Hindlimb muscle (tissue), 1 donor: ENCODE data around the gene PLCB4. TPM values are rescaled to one million over a fixed set of nuclear protein-coding genes. Genes with fewer than 3 reads are reported as not detected.

Experiments
- DNase-seq: peaks from one replicate; pipeline ENCODE4 v3.0.0-alpha.2; 2013
- polyA plus RNA-seq: library from polyadenylated mRNA; unstranded; fragments of 120-200 nt; gene quantifications from one replicate; pipeline ENCODE4 v1.2.1, GENCODE V29; 2013; ENCODE audit not compliant: insufficient read length

PLCB4 gene
- polyA plus RNA-seq, 1 donor, result 3.2 TPM

- DNase-seq, result no peak
These were observed 391.6 kb downstream of the PLCB4 start for GRCh38 chr20:9460518-9460917.

- DNase-seq, result no peak
These were observed 399.1 kb downstream of the PLCB4 start for GRCh38 chr20:9467995-9468394.

- DNase-seq, result no peak
These were observed 406.0 kb downstream of the PLCB4 start for GRCh38 chr20:9474835-9475415.

GRCh38 chr20:9475456-9475855, 406.6 kb downstream of the PLCB4 start:
- no peak for DNase-seq

- DNase-seq, result no peak
These were observed 407.3 kb downstream of the PLCB4 start for GRCh38 chr20:9476174-9476573.

- no peak for DNase-seq
These were observed 407.8 kb downstream of the PLCB4 start for GRCh38 chr20:9476637-9477036.

GRCh38 chr20:9478771-9479170, 409.9 kb downstream of the PLCB4 start:
- no peak for DNase-seq

- DNase-seq, result no peak
These were observed 411.2 kb downstream of the PLCB4 start for GRCh38 chr20:9480066-9480465.

- no peak for DNase-seq
These were observed 413.3 kb downstream of the PLCB4 start for GRCh38 chr20:9482180-9482579.

- DNase-seq, result no peak
These were observed 414.2 kb downstream of the PLCB4 start for GRCh38 chr20:9483131-9483530.

- DNase-seq, result no peak
These were observed 416.9 kb downstream of the PLCB4 start for GRCh38 chr20:9485614-9486340.

GRCh38 chr20:9487231-9487630, 418.3 kb downstream of the PLCB4 start:
- no peak for DNase-seq

GRCh38 chr20:9488063-9488462, 419.2 kb downstream of the PLCB4 start:
- DNase-seq, result no peak

GRCh38 chr20:9490161-9490560, 421.3 kb downstream of the PLCB4 start:
- DNase-seq, result no peak

GRCh38 chr20:9490631-9491030, 421.7 kb downstream of the PLCB4 start:
- no peak for DNase-seq

- no peak for DNase-seq
These were observed 422.4 kb downstream of the PLCB4 start for GRCh38 chr20:9491324-9491723.

GRCh38 chr20:9492067-9492466, 423.2 kb downstream of the PLCB4 start:
- DNase-seq, result no peak

- no peak for DNase-seq
These were observed 424.9 kb downstream of the PLCB4 start for GRCh38 chr20:9493803-9494202.

- DNase-seq, result no peak
These were observed 426.8 kb downstream of the PLCB4 start for GRCh38 chr20:9495701-9496100.

GRCh38 chr20:9496155-9496554, 427.3 kb downstream of the PLCB4 start:
- no peak for DNase-seq

GRCh38 chr20:9498322-9498721, 429.4 kb downstream of the PLCB4 start:
- no peak for DNase-seq

- DNase-seq, result no peak
These were observed 430.4 kb downstream of the PLCB4 start for GRCh38 chr20:9499126-9499899.

GRCh38 chr20:9500121-9500520, 431.2 kb downstream of the PLCB4 start:
- no peak for DNase-seq

GRCh38 chr20:9501473-9501872, 432.6 kb downstream of the PLCB4 start:
- DNase-seq, result no peak
